Measurements from ENCODE around the gene FAM43A. TPM values are rescaled to one million over a fixed set of nuclear protein-coding genes. Genes with fewer than 3 reads are reported as not detected.
A peak's percentile ranks its signal among the peaks of the same experiment; 100 is the strongest.

FAM43A gene
- total and polyA plus RNA-seq, 2 of the 8 experiments (the other 6 are each of a cell fraction or from before 2014, with no cell fraction given) = 2.3 to 2.6 TPM

DNA sequence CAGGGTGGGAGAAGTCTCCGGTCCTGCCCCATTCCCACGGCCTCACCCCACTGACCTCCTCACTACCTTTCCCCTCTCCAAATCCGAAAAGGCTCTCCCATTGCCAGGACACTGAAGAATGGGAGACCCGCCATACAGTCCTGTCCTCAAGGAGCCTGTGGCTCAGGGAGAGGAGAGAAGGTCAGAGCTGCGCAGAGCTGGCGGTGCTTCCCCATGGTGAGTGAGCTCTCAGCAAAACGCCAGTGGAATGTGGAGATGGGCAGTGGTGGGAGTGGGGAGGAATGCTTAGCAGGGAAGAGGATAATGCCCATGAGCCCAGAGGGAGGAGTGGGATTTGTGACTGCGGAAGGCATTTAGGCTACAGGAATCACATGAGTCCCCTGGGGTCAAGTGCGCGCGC is 20.1 kb downstream of the FAM43A start:
- H3K14ac ChIP-seq (ENCODE audit: insufficient read length) = no peak overlapping the region
- no peak overlapping the region for H3K27ac ChIP-seq (ENCODE audit: low read depth, low read length)
- no peaks in the 10 kb centered on the region for H3K36me3 ChIP-seq (ENCODE audit: control insufficient read depth in 2 of 4, insufficient read depth in 4 of 4, low read length in 3 of 4)
- no peak overlapping the region for H4K8ac ChIP-seq (ENCODE audit: extremely low read depth, insufficient read depth, low read length)
- H4K20me1 ChIP-seq (replicated peaks in 1 of 2; ENCODE audit: control insufficient read depth in 1 of 2, insufficient read depth in 2 of 2, low read length in 2 of 2) = no peaks in the 10 kb centered on the region
- H2BK120ac ChIP-seq (replicated peaks; ENCODE audit: low read depth, low read length) = no peak overlapping the region
- H2BK12ac ChIP-seq (ENCODE audit: low read depth, low read length) = peak overlapping the region; percentile 92
- no peaks in the 10 kb centered on the region for H3K79me1 ChIP-seq (ENCODE audit: low read depth, low read length)
- H3K4ac ChIP-seq (replicated peaks; ENCODE audit: insufficient read length, low read depth, low read length) = no peak overlapping the region
- ChIA-PET CTCF (ENCODE audit: partially characterized antibody) (interaction anchor here (0.6 to 2.0 kb wide), 6 partner anchors 10 to 498 kb away, joined by 3 to 4 read pairs (median 3); no protein-coding TSS in a partner anchor), POLR2A (ENCODE audit: partially characterized antibody) (no interaction called here)
- no peak overlapping the region for H3K23ac ChIP-seq (ENCODE audit: insufficient read length)
- H3K18ac ChIP-seq (ENCODE audit: extremely low read depth, low read length) = peak overlapping the region; percentile 51; the same call in 1 of the 2 replicates
- H2BK15ac ChIP-seq (ENCODE audit: low read length) = 0 out of 2 replicates have a peak overlapping the region, but pooled peaks have one; percentile 53
- no peak overlapping the region for H3K4me3 ChIP-seq (ENCODE audit: extremely low read depth in 1 of 4, insufficient read depth in 2 of 4, low read depth in 3 of 4, low read length in 4 of 4)
- no peak overlapping the region for H4K5ac ChIP-seq (ENCODE audit: insufficient read length, low read depth, low read length)
- H3K56ac ChIP-seq (replicated peaks; ENCODE audit: insufficient read length, low read depth, low read length) = no peak overlapping the region
- no peak overlapping the region for H2AFZ ChIP-seq (ENCODE audit: low read length)
- 0 out of 2 replicates have a peak overlapping the region, but pooled peaks have one; percentile 33 for H2AK5ac ChIP-seq (ENCODE audit: low read depth, low read length)
- no peak overlapping the region for H3K4me2 ChIP-seq (ENCODE audit: insufficient read depth in 1 of 2, low read depth in 2 of 2, low read length in 2 of 2)
- WGBS, 2 experiments (ENCODE audit: extremely low coverage in 1 of 2, insufficient coverage in 1 of 2, insufficient read length in 1 of 2, insufficient replicate concordance in 2 of 2, low coverage in 1 of 2, low lambda C conversion rate in 2 of 2, missing lambda C conversion rate in 1 of 2) = 91% methylated on average over 11 of the region's 11 CpGs; no CpG with 5 or more reads in 1 of the 2 experiments
- peaks cover 5% of the 10 kb centered on the region; the same call in 1 of the 2 replicates for H3K23me2 ChIP-seq (ENCODE audit: low read depth, low read length)
- no peaks in the 10 kb centered on the region for H3K27me3 ChIP-seq (replicated peaks in 1 of 4; ENCODE audit: control insufficient read depth in 3 of 4, extremely low read depth in 1 of 4, insufficient read depth in 3 of 4, low read length in 3 of 4)
- peak overlapping the region; percentile 46 for H4K91ac ChIP-seq (replicated peaks; ENCODE audit: insufficient read length, low read length)
- DNase-seq (ENCODE audit: low read depth in 1 of 2, low spot score in 2 of 2) (no peak), FAIRE-seq (no peak)
- no peak overlapping the region for H3K9ac ChIP-seq (replicated peaks in 1 of 4; ENCODE audit: extremely low read depth in 1 of 4, low read depth in 3 of 4, low read length in 3 of 4)
- no peaks in the 10 kb centered on the region for H3K79me2 ChIP-seq (ENCODE audit: control insufficient read depth in 1 of 2, insufficient read depth in 2 of 2, low read length in 2 of 2)
- H2BK5ac ChIP-seq (ENCODE audit: low read depth, low read length) = peak overlapping the region; percentile 52; the same call in 1 of the 2 replicates
- 0 out of 2 replicates have a peak overlapping the region, but pooled peaks have one; percentile 55 for H2BK20ac ChIP-seq (ENCODE audit: low read length)
- H3K9me3 ChIP-seq (ENCODE audit: insufficient read depth in 2 of 2, low read depth in 1 of 2, low read length in 1 of 2) = no peaks in the 10 kb centered on the region
- H3K4me1 ChIP-seq (replicated peaks in 1 of 4; ENCODE audit: control insufficient read depth in 3 of 4, insufficient read depth in 4 of 4, low read length in 3 of 4) = peaks cover 5 to 10% (median 7%) of the 10 kb centered on the region in 4 experiments
- TF ChIP-seq SIX5 (IDR thresholded peaks at IDR 0.05; ENCODE audit: low read depth, low read length) (no peak), NANOG (IDR thresholded peaks at IDR 0.05; ENCODE audit: insufficient read depth, low read depth, low read length, poor library complexity, severe bottlenecking) (no peak), TAF1 (IDR thresholded peaks at IDR 0.05; ENCODE audit: low read depth, low read length) (no peak), SAP30 (IDR thresholded peaks at IDR 0.05; ENCODE audit: insufficient read depth, insufficient replicate concordance, low read length) (no peak), TAF7 (optimal IDR thresholded peaks at IDR 0.05; ENCODE audit: borderline replicate concordance, low read depth, low read length) (no peak), BRCA1 (IDR thresholded peaks at IDR 0.05; ENCODE audit: low read depth, low read length) (no peak)
